Uterus (tissue), 4 donors: ENCODE measurements around the gene PEPD. TPM values are rescaled to one million over a fixed set of nuclear protein-coding genes. Genes with fewer than 3 reads are reported as not detected.
A peak's percentile ranks its signal among the peaks of the same experiment; 100 is the strongest.
"Not testable (repeated sequence)": the region's sequence is repeated elsewhere in the genome, so short reads cannot be mapped to it uniquely, and the experiment has no call there.

Source experiments
- DNase-seq, 2 donors: peaks; one replicate each; pipeline ENCODE4 v3.0.0-alpha.2; 2019 to 2020
- H3K27ac ChIP-seq, 2 donors: fragments of 200-600 bp; sonication (generic); 1 replicate in 1 of 2; 2 replicates in 1 of 2; pipeline ENCODE4 v1.5.1; 2016 to 2018
- H3K27me3 ChIP-seq, 2 donors: fragments of 200-600 bp; sonication (generic); one replicate each; pipeline ENCODE4 v1.5.1; 2018 to 2019; ENCODE audit warnings: control low read depth in 1 of 2
- H3K36me3 ChIP-seq, 2 donors: fragments of 200-600 bp; sonication (generic); one replicate each; pipeline ENCODE4 v1.5.1; 2019; ENCODE audit warnings: control low read depth in 1 of 2
- H3K4me1 ChIP-seq, 2 donors: fragments of 200-600 bp; sonication (generic); one replicate each; pipeline ENCODE4 v1.5.1; 2018 to 2019; ENCODE audit warnings: control low read depth in 1 of 2
- H3K4me3 ChIP-seq, 2 donors: fragments of 200-600 bp; sonication (generic); 1 replicate in 1 of 2; 2 replicates in 1 of 2; pipeline ENCODE4 v1.5.1; 2018 to 2019; ENCODE audit warnings: mild to moderate bottlenecking in 1 of 2
- H3K9me3 ChIP-seq, 2 donors: fragments of 200-600 bp; sonication (generic); one replicate each; pipeline ENCODE4 v1.5.1; 2019; ENCODE audit warnings: control low read depth in 1 of 2
- POLR2A ChIP-seq, 2 donors: fragments of 450-650 bp; IDR thresholded peaks; one replicate each; pipeline ENCODE4 v1.6.1; 2016; ENCODE audit warnings: antibody characterized with exemption in 2 of 2, mild to moderate bottlenecking in 1 of 2, moderate library complexity in 1 of 2
- intact Hi-C: fragments of 100-400 bp; cut with DNase I; formaldehyde crosslinking; loops from one replicate; pipeline ENCODE4 v1.15.1; 2023; ENCODE audit warnings: low total_unique reads
- total RNA-seq, 4 donors: library from RNA; depleted of rRNA in 3 of 4; stranded (reverse); fragments of >200 nt in 3 of 4; gene quantifications; one replicate each; pipeline versions ENCODE4 v1.1.0 to v1.2.4, GENCODE V29; 2014 to 2023
- TF ChIP-seq, protein P1 (sequence below), 4 experiments: fragments of 200-600 bp in 2 of 4; fragments of 450-650 bp in 2 of 4; sonication (generic) in 2 of 4; IDR thresholded peaks; one replicate each; pipeline ENCODE4 v1.5.1; 2016 to 2019; ENCODE audit warnings: antibody characterized with exemption in 4 of 4, mild to moderate bottlenecking in 2 of 4, moderate library complexity in 1 of 4
- donor health status: DM: yes; HTN: yes; CAD: no.

Gene PEPD
- 10 to 100 TPM; 26.1 to 47.0 (median 37.9) TPM for total RNA-seq

DNA sequence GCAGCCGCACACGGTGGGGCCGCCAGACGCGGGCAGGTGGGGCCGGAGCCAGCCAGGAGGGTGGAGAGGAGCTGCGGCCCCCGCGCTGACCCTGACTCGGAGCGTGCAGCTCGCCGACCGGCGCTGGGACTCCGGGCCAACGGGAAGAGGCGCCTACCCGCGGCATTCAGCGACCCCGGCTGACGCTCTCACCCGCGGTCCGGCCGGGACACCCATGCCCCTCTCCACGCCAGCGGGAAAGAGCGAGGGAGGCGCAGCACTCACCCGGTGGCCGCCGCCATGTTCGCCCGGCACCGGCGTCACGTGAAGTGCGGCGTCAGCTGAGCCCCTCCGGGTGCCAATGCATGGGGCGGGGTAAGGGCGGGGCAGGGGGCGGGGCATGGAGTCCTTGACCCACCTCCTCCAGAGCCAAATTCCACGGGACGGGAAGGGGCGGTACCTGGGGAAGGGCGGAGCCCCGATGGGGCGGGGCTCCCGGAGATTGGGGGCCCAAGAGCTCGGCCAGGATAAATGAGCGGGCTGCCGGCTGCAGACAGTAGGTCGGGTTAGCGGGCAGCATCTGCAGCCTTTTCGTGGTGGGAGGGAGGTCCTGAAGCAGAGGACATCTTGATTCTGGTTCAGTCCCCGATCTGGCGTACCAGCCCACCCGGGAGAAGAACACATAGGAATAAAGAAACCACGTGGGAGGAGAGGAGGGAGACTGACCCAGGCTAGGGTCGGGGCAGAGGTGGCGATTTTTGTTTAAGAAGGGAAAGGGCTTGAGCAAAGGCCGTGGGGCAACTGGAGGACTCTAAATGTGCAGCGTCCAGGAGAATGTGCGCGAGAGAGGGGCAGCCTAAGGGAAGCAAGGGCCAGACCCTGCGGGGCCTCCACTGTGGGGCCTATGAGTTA, at the start of gene PEPD:
Gene PEPD, minus strand, starts transcription at position 312 of the 891 bp plus-strand sequence. Its CDS starts 31 bp downstream, at position 281.
- DNase-seq: peak; percentile 93 to 94
- peak within 1 kb of the TSS; percentile 46 to 93 for H3K4me3 ChIP-seq
- TF ChIP-seq POLR2A (IDR thresholded peaks at IDR 0.05): peak; percentile 12 to 60
- TF ChIP-seq, protein P1, sequence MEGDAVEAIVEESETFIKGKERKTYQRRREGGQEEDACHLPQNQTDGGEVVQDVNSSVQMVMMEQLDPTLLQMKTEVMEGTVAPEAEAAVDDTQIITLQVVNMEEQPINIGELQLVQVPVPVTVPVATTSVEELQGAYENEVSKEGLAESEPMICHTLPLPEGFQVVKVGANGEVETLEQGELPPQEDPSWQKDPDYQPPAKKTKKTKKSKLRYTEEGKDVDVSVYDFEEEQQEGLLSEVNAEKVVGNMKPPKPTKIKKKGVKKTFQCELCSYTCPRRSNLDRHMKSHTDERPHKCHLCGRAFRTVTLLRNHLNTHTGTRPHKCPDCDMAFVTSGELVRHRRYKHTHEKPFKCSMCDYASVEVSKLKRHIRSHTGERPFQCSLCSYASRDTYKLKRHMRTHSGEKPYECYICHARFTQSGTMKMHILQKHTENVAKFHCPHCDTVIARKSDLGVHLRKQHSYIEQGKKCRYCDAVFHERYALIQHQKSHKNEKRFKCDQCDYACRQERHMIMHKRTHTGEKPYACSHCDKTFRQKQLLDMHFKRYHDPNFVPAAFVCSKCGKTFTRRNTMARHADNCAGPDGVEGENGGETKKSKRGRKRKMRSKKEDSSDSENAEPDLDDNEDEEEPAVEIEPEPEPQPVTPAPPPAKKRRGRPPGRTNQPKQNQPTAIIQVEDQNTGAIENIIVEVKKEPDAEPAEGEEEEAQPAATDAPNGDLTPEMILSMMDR (IDR thresholded peaks at IDR 0.05): no peak
- H3K9me3 ChIP-seq: no peaks in the 10 kb centered on the region
- no peaks in the 10 kb centered on the region for H3K36me3 ChIP-seq
- intact Hi-C loops: no loop called here
- peak within 1 kb of the TSS; percentile 43 to 70 for H3K27ac ChIP-seq
- H3K4me1 ChIP-seq: no peaks in the 10 kb centered on the region
- no peaks in the 10 kb centered on the region for H3K27me3 ChIP-seq

- no peak overlapping the region for H3K4me3 ChIP-seq
- H3K4me1 ChIP-seq: no peaks in the 10 kb centered on the region
- TF ChIP-seq POLR2A (IDR thresholded peaks at IDR 0.05): no peak
- TF ChIP-seq, protein P1 (IDR thresholded peaks at IDR 0.05): no peak
- DNase-seq: no peak
- no peaks in the 10 kb centered on the region for H3K9me3 ChIP-seq
- intact Hi-C loops: no loop called here
- no peaks in the 10 kb centered on the region for H3K36me3 ChIP-seq
- no peaks in the 10 kb centered on the region for H3K27me3 ChIP-seq
- H3K27ac ChIP-seq: no peak overlapping the region
Measured at GRCh38 chr19:33569821-33570220, 48.2 kb upstream of the PEPD start.

GRCh38 chr19:33568706-33569105, 47.1 kb upstream of the PEPD start:
- TF ChIP-seq, protein P1 (IDR thresholded peaks at IDR 0.05): no peak
- no peak for TF ChIP-seq POLR2A (IDR thresholded peaks at IDR 0.05)
- H3K27me3 ChIP-seq: no peaks in the 10 kb centered on the region
- no peak overlapping the region for H3K27ac ChIP-seq
- H3K4me1 ChIP-seq: no peaks in the 10 kb centered on the region
- intact Hi-C loops: no loop called here
- no peaks in the 10 kb centered on the region for H3K9me3 ChIP-seq
- no peaks in the 10 kb centered on the region for H3K36me3 ChIP-seq
- DNase-seq: no peak
- H3K4me3 ChIP-seq: no peak overlapping the region

DNA sequence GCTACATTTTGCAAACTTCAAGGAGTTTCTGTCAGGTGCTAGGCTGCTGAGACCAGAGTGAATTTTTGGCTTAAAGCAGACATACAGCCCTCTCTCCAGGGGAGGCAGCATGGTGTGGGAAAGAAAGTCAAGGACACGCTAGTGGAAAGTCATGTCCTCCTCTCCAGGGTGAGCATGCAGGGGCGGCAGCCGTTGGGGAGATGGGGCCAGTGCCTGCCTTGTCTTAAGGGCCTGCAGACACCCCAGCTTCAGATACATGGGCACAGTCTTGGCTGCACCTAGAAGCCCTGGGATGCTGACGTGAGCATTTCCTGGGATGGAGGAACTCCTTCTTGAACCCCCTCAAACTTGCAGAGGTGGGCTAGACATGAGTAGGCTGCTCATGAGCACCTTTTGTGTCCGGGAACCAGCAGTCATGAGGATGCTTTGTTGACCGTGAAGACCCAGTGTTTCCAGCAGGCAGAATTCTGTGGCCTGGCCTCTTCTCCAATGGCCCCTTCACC, 43.3 kb upstream of the PEPD start:
- no peak for DNase-seq
- Histone ChIP-seq H3K27ac (no peak overlapping the region), H3K9me3 (no peaks in the 10 kb centered on the region), H3K36me3 (no peaks in the 10 kb centered on the region), H3K4me1 (no peaks in the 10 kb centered on the region), H3K4me3 (no peak overlapping the region), H3K27me3 (no peaks in the 10 kb centered on the region)
- TF ChIP-seq POLR2A (IDR thresholded peaks at IDR 0.05): no peak
- TF ChIP-seq, protein P1 (IDR thresholded peaks at IDR 0.05): no peak
- intact Hi-C loops: no loop called here

DNA sequence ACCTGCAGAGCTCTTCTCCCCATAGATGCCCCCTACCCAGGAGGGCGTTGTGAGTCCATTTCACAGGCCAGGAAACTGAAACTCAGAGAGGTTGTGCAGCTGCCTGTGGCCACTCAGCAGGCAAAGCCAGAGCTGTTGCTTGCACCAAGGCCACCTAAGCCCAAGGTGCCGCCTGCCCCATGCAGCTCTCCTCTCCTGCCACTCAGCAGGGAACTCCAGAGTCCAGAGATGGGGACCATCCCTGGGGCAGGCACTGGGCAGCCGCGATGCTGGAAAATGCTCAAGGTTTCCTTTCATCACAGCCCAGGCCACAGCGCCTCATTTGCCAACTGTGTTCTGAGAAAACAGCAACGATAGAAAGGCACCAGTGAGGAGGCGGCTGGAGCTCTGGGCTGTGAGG, 41.0 kb upstream of the PEPD start:
- no peaks in the 10 kb centered on the region for H3K36me3 ChIP-seq
- H3K9me3 ChIP-seq: no peaks in the 10 kb centered on the region
- no peak overlapping the region for H3K27ac ChIP-seq
- intact Hi-C loops: no loop called here
- no peak for DNase-seq
- no peaks in the 10 kb centered on the region for H3K4me1 ChIP-seq
- H3K27me3 ChIP-seq: no peaks in the 10 kb centered on the region
- TF ChIP-seq, protein P1 (IDR thresholded peaks at IDR 0.05): no peak
- TF ChIP-seq POLR2A (IDR thresholded peaks at IDR 0.05): no peak
- H3K4me3 ChIP-seq: no peak overlapping the region

DNA sequence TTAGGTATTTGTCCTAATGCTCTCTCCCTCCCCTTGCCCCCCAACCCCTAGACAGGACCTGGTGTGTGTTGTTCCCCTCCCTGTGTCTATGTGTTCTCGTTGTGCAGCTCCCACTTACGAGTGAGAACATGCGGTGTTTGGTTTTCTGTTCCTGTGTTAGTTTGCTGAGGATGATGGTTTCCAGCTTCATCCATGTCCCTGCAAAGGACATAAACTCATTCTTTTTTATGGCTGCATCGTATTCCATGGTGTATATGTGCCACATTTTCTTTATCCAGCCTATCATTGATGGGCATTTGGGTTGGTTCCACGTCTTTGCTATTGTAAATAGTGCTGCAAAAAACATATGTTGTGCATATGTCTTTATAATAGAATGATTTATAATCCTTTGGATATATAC, 40.1 kb upstream of the PEPD start:
- H3K27me3 ChIP-seq: not testable (repeated sequence)

More for the DNA sequence above, 40.1 kb upstream of the PEPD start:
- H3K4me1 ChIP-seq, H3K9me3 ChIP-seq, DNase-seq, H3K36me3 ChIP-seq, H3K27ac ChIP-seq, intact Hi-C loops, H3K4me3 ChIP-seq: not testable (repeated sequence)
